ENCODE results near the gene TCERG1L. TPM values are rescaled to one million over a fixed set of nuclear protein-coding genes. Genes with fewer than 3 reads are reported as not detected.
"Not testable (repeated sequence)": the region's sequence is repeated elsewhere in the genome, so short reads cannot be mapped to it uniquely, and the experiment has no call there.

The TCERG1L gene
- total RNA-seq, 1 experiment from 2014 or later, result 1.5 TPM

GRCh38 chr10:131102147-131102546, 209.4 kb downstream of the TCERG1L start (continued):
- no peak for TF ChIP-seq ARID4B (CRISPR knock-in tag; IDR thresholded peaks at IDR 0.05; ENCODE audit: borderline replicate concordance)
- no peak for TF ChIP-seq FOXP1 (CRISPR knock-in tag; IDR thresholded peaks at IDR 0.05; ENCODE audit: borderline replicate concordance)

- H3K27ac Mint-ChIP-seq; DNase-seq (ENCODE audit: low spot score); CTCF ChIA-PET; H3K4me1 Mint-ChIP-seq; H3K4me3 Mint-ChIP-seq; H3K27me3 Mint-ChIP-seq (ENCODE audit: low read depth); ATAC-seq; POLR2A ChIA-PET: not testable (repeated sequence)
- peaks cover 59% of the 10 kb centered on the region for H3K36me3 Mint-ChIP-seq
- H3K9me3 Mint-ChIP-seq, result peaks cover 56% of the 10 kb centered on the region
Measured at GRCh38 chr10:131100418-131101410, 210.8 kb downstream of the TCERG1L start.

GRCh38 chr10:131099028-131099726, 212.3 kb downstream of the TCERG1L start:
- peaks cover under 1% of the 10 kb centered on the region; the same call in 1 of the 2 replicates for H3K4me1 Mint-ChIP-seq
- no peak for ATAC-seq
- no peak overlapping the region for H3K27ac Mint-ChIP-seq
- no peak overlapping the region for H3K4me3 Mint-ChIP-seq
- peaks cover 42% of the 10 kb centered on the region for H3K9me3 Mint-ChIP-seq
- H3K27me3 Mint-ChIP-seq (ENCODE audit: low read depth), result no peaks in the 10 kb centered on the region; the same call in 1 of the 2 replicates
- ChIA-PET POLR2A (no interaction called here), CTCF (no interaction called here)
- no peak for DNase-seq (ENCODE audit: low spot score)
- peaks cover 46% of the 10 kb centered on the region for H3K36me3 Mint-ChIP-seq
- no peak for TF ChIP-seq NFYB (CRISPR knock-in tag; conservative IDR thresholded peaks at IDR 0.05; ENCODE audit: low read depth)
- TF ChIP-seq ZNF423 (CRISPR knock-in tag; IDR thresholded peaks at IDR 0.05), result no peak

GRCh38 chr10:131098416-131098952, 213.0 kb downstream of the TCERG1L start:
- peaks cover 47% of the 10 kb centered on the region for H3K36me3 Mint-ChIP-seq
- TF ChIP-seq ZNF423 (CRISPR knock-in tag; IDR thresholded peaks at IDR 0.05) (no peak), AR (CRISPR knock-in tag; IDR thresholded peaks at IDR 0.05) (no peak), NR2C2 (CRISPR knock-in tag; IDR thresholded peaks at IDR 0.05) (no peak), GTF2I (CRISPR knock-in tag; conservative IDR thresholded peaks at IDR 0.05) (no peak), ZNF281 (CRISPR knock-in tag; IDR thresholded peaks at IDR 0.05) (no peak), ATF1 (CRISPR knock-in tag; IDR thresholded peaks at IDR 0.05) (no peak), CREM (CRISPR knock-in tag; IDR thresholded peaks at IDR 0.05) (no peak), GABPB1 (CRISPR knock-in tag; IDR thresholded peaks at IDR 0.05) (no peak), HMGXB4 (CRISPR knock-in tag; IDR thresholded peaks at IDR 0.05) (no peak), ZNF232 (CRISPR knock-in tag; IDR thresholded peaks at IDR 0.05) (no peak), MYBL2 (CRISPR knock-in tag; IDR thresholded peaks at IDR 0.05) (no peak), ZNF396 (CRISPR knock-in tag; IDR thresholded peaks at IDR 0.05; ENCODE audit: borderline replicate concordance) (no peak)

More at GRCh38 chr10:131098416-131098952, 213.0 kb downstream of the TCERG1L start:
- Mint-ChIP-seq H3K27me3 (ENCODE audit: low read depth) (no peaks in the 10 kb centered on the region; the same call in 1 of the 2 replicates), H3K27ac (no peak overlapping the region), H3K4me3 (no peak overlapping the region), H3K4me1 (peaks cover 6% of the 10 kb centered on the region; the same call in 1 of the 2 replicates), H3K9me3 (peaks cover 42% of the 10 kb centered on the region)
- no peak for DNase-seq (ENCODE audit: low spot score)
- ATAC-seq, result no peak
- ChIA-PET POLR2A (no interaction called here), CTCF (no interaction called here)

All from WTC11 (cell line).